Left renal cortex interstitium (tissue), 4 donors: ENCODE results near the gene PER2. TPM values are rescaled to one million over a fixed set of nuclear protein-coding genes. Genes with fewer than 3 reads are reported as not detected.

Source experiments
- DNase-seq, 4 donors: peaks; one replicate each; pipeline ENCODE4 v3.0.0-alpha.2; 2013; ENCODE audit warnings: low read depth in 4 of 4, low spot score in 2 of 4, missing footprints in 1 of 4
- polyA plus RNA-seq, 4 donors: library from polyadenylated mRNA; unstranded; fragments of 120-200 nt; gene quantifications; one replicate each; pipeline ENCODE4 v1.2.1, GENCODE V29; 2013; ENCODE audit not compliant: insufficient read length in 4 of 4

PER2 gene
- polyA plus RNA-seq, 4 donors = 5.0 to 8.7 (median 6.5) TPM

- peak in 3 of 4 donors; percentile 64 to 76 (median 64) for DNase-seq
Measured at GRCh38 chr2:238203094-238203972, 85.1 kb downstream of the PER2 start, which contains the start of gene ILKAP. Gene ILKAP (minus strand): TSS chr2:238203695. CDS start chr2:238203553, 142 bp downstream.

GRCh38 chr2:238202326-238203093 is 85.9 kb downstream of the PER2 start:
- DNase-seq = no peak

Other genes with a start within 250 kb of the PER2 start
- 10 to 100 TPM; 21.6 to 33.9 (median 32.1) TPM for gene SCLY, start 227.6 kb downstream of the PER2 start, polyA plus RNA-seq
- gene ESPNL, start 188.3 kb downstream of the PER2 start, polyA plus RNA-seq = 1 to 10 TPM in 3 of 4 donors, under 1 TPM in 1; 0.25 to 3.0 (median 2.1) TPM
- under 1 TPM; 0.18 to 0.57 (median 0.44) TPM for gene KLHL30, start 149.9 kb downstream of the PER2 start, polyA plus RNA-seq
- 1 to 10 TPM; 4.4 to 7.8 (median 5.1) TPM for gene ERFE, start 129.6 kb downstream of the PER2 start, polyA plus RNA-seq
- gene ILKAP, start 84.9 kb downstream of the PER2 start, polyA plus RNA-seq = 10 to 100 TPM; 38.8 to 60.8 (median 47.8) TPM
- gene HES6, start 48.6 kb downstream of the PER2 start, polyA plus RNA-seq = 10 to 100 TPM in 1 of 4 donors, 1 to 10 TPM in 3; 4.1 to 11.4 (median 7.6) TPM
- 10 to 100 TPM; 15.8 to 24.6 (median 22.1) TPM for gene TRAF3IP1, start 31.9 kb upstream of the PER2 start, polyA plus RNA-seq
- gene ASB1, start 138.3 kb upstream of the PER2 start, polyA plus RNA-seq = 10 to 100 TPM; 29.1 to 33.7 (median 30.4) TPM